Esophagus muscularis mucosa (tissue), 3 donors: Measurements from ENCODE around the gene TAMALIN.

ENCODE experiments used
- POLR2A ChIP-seq: fragments of 450-650 bp; IDR thresholded peaks from one replicate; pipeline ENCODE4 v1.6.1; 2017; ENCODE audit warnings: antibody characterized with exemption, moderate library complexity, mild to moderate bottlenecking, low read depth
- POLR2AphosphoS5 ChIP-seq, 2 donors: sonication (generic); formaldehyde crosslinking; IDR thresholded peaks; one replicate each; pipeline ENCODE4 v1.6.1; 2017; ENCODE audit warnings: antibody characterized with exemption in 2 of 2
- TF ChIP-seq, protein P1 (sequence below), 3 experiments: fragments of 200-600 bp in 2 of 3; fragments of 450-650 bp in 1 of 3; sonication (generic) in 2 of 3; IDR thresholded peaks; one replicate each; pipeline ENCODE4 v1.5.1; 2017 to 2019; ENCODE audit warnings: antibody characterized with exemption in 3 of 3, mild to moderate bottlenecking in 2 of 3, moderate library complexity in 1 of 3

DNA sequence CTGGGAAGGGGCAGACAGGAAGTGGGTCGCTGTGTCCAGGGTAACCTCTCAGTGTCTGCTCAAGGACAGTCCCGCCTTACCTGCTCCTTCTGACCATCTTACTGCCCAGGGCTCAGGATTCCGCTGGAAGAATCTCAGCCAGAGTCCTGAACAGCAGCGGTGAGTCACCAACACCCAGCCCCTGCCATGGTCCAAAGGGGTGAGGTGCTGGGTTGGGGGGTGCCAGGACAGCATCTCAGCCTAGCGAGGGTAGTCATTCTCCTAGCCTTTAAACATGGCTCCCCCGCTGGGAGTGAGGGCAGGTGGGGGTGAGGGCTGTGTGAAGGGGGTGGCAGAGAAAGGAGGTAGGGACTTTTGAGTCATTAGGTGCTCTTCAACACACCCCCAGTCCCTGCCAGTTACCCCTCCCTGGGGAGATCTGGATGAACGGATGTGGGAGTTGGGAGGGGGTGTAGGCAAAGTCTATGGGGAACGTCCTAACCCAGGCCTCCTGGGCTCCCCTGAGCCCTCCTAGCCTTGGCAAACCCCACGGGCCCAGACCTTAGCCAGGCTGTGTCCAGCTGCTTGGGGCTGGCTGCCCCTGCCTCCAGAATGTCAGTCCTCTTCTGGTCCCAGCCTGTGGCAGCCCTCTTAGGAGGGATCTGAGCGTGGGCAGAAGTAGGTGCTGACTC is 2.5 kb downstream of the TAMALIN start:
- TF ChIP-seq, protein P1, sequence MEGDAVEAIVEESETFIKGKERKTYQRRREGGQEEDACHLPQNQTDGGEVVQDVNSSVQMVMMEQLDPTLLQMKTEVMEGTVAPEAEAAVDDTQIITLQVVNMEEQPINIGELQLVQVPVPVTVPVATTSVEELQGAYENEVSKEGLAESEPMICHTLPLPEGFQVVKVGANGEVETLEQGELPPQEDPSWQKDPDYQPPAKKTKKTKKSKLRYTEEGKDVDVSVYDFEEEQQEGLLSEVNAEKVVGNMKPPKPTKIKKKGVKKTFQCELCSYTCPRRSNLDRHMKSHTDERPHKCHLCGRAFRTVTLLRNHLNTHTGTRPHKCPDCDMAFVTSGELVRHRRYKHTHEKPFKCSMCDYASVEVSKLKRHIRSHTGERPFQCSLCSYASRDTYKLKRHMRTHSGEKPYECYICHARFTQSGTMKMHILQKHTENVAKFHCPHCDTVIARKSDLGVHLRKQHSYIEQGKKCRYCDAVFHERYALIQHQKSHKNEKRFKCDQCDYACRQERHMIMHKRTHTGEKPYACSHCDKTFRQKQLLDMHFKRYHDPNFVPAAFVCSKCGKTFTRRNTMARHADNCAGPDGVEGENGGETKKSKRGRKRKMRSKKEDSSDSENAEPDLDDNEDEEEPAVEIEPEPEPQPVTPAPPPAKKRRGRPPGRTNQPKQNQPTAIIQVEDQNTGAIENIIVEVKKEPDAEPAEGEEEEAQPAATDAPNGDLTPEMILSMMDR (IDR thresholded peaks at IDR 0.05) = no peak
- TF ChIP-seq POLR2A = no peak
- TF ChIP-seq POLR2AphosphoS5 (IDR thresholded peaks at IDR 0.05) = no peak
